ENCODE measurements around the gene BCR. TPM values are rescaled to one million over a fixed set of nuclear protein-coding genes. Genes with fewer than 3 reads are reported as not detected.

BCR gene
- polyA plus RNA-seq, 1 donor (not counting 4 experiments of a cell fraction or from before 2014, with no cell fraction given) = 25.8 TPM

DNA sequence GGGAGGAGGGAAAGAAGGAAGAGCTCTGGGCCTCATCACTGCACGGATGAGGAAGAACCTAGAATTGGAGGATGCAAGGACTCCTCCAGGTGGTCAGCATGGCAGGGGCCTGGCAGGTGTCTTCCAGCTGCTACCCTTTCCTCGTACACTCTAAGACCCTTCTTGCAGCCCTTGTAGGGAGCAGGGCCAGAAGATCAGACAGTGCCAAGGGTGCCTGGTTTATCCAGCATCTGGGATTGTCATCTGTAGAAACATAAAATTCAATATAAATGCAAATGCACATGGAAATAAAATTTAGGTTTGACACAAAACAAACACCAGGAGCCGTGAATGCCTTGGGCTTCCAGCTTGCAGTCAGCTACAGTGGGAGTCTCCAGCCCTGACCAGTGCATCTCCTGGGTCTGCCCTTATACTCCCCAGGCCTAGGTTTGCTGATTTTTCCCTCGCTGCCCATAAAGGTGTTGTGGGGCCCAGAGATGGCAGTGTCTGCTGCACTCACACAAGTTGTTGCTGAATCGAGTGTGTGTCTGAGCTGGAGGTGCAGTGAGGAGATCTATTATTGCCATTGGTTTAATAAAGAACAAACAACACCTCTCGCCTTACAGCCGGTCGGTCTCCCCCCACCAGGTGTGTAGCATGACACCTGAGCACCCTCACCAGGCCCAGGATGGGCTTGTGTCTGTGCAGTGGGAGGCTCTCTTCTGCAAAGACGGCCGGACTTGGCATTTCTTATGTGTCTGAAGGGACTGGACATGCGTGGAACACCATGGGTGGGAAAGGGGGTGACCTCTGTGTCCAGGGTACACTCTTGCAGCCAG lies 87.1 kb downstream of the BCR start:
- H3K36me3 ChIP-seq (ENCODE audit: control insufficient read depth in 2 of 2, extremely low read depth in 1 of 2, insufficient read depth in 2 of 2, low read length in 2 of 2) = peaks cover 35 to 54% of the 10 kb centered on the region in 2 experiments

DNA sequence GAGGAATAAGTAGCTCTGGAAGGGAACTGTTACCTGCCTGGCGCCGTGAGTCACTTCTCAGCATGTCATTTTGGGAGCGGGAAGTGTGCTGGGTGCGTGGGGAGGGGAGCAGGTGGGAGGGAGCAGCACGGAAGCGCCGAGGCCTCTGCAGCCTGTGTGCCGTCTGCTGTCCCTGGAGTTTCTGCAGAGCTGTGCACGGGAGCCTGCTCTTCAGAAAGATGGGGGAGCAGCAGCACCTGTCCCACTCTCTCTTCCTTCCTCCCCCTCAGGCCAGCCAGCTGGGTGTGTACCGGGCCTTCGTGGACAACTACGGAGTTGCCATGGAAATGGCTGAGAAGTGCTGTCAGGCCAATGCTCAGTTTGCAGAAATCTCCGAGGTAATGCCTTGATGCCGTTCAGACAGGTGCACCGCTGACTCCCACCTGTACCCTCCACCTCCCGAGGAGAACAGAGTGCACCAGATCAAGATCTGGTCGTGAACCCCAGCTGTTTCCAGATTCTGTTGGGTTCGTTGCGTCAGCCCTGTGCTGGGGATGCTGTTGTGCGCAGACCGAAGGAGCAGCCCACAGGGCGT lies 87.9 kb downstream of the BCR start:
- no peak overlapping the region for H3K4me2 ChIP-seq (ENCODE audit: control insufficient read depth, extremely low read depth, insufficient read depth, low read depth, low read length)
- no peaks in the 10 kb centered on the region for H3K4me1 ChIP-seq (ENCODE audit: control insufficient read depth, extremely low read depth, insufficient read depth, low read length)
- dilution Hi-C loops (cut with MboI; ENCODE audit: extremely low pct_ligation_motif_present, low sequenced_read_pairs) = no loop called here
- H3K27ac ChIP-seq (ENCODE audit: control insufficient read depth, insufficient read depth, low read length) = no peak overlapping the region
- no peak overlapping the region for H3K4me3 ChIP-seq (ENCODE audit: control insufficient read depth in 2 of 3, extremely low read depth in 1 of 3, insufficient read depth in 2 of 3, low read depth in 1 of 3, low read length in 3 of 3)
- no peaks in the 10 kb centered on the region for H3K9me3 ChIP-seq (ENCODE audit: control insufficient read depth, low read depth, low read length)
- no peak overlapping the region for H2AFZ ChIP-seq (ENCODE audit: control insufficient read depth, low read length)
- H3K36me3 ChIP-seq (ENCODE audit: control insufficient read depth in 2 of 2, extremely low read depth in 1 of 2, insufficient read depth in 2 of 2, low read length in 2 of 2) = peaks cover 37 to 55% of the 10 kb centered on the region in 2 experiments
- DNase-seq (ENCODE audit: low read depth, low spot score) (no peak), FAIRE-seq (no peak)
- H3K27me3 ChIP-seq (ENCODE audit: control insufficient read depth, extremely low read depth, insufficient read depth, low read length) = no peaks in the 10 kb centered on the region
- H3K79me2 ChIP-seq (ENCODE audit: control insufficient read depth, insufficient read depth, low read length) = no peaks in the 10 kb centered on the region
- H3K9ac ChIP-seq (ENCODE audit: control insufficient read depth, extremely low read depth, insufficient read depth, low read length) = no peak overlapping the region
- H4K20me1 ChIP-seq (ENCODE audit: control insufficient read depth, extremely low read depth, insufficient read depth, low read length) = no peaks in the 10 kb centered on the region
- no peak for TF ChIP-seq EZH2 (IDR thresholded peaks at IDR 0.05; ENCODE audit: low read length)
- TF ChIP-seq, protein P1, sequence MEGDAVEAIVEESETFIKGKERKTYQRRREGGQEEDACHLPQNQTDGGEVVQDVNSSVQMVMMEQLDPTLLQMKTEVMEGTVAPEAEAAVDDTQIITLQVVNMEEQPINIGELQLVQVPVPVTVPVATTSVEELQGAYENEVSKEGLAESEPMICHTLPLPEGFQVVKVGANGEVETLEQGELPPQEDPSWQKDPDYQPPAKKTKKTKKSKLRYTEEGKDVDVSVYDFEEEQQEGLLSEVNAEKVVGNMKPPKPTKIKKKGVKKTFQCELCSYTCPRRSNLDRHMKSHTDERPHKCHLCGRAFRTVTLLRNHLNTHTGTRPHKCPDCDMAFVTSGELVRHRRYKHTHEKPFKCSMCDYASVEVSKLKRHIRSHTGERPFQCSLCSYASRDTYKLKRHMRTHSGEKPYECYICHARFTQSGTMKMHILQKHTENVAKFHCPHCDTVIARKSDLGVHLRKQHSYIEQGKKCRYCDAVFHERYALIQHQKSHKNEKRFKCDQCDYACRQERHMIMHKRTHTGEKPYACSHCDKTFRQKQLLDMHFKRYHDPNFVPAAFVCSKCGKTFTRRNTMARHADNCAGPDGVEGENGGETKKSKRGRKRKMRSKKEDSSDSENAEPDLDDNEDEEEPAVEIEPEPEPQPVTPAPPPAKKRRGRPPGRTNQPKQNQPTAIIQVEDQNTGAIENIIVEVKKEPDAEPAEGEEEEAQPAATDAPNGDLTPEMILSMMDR (optimal IDR thresholded peaks at IDR 0.05 in 1 of 3, IDR thresholded peaks at IDR 0.05 in 1 of 3, conservative IDR thresholded peaks at IDR 0.05 in 1 of 3; ENCODE audit: extremely low read depth in 1 of 3, insufficient read depth in 2 of 3, low read length in 3 of 3) = no peak
- H3K9me1 ChIP-seq (ENCODE audit: control insufficient read depth, extremely low read depth, insufficient read depth, low read length) = no peaks in the 10 kb centered on the region

More for the DNA sequence above, 87.1 kb downstream of the BCR start:
- H3K4me3 ChIP-seq (ENCODE audit: control insufficient read depth in 2 of 3, extremely low read depth in 1 of 3, insufficient read depth in 2 of 3, low read depth in 1 of 3, low read length in 3 of 3) = no peak overlapping the region
- H3K4me1 ChIP-seq (ENCODE audit: control insufficient read depth, extremely low read depth, insufficient read depth, low read length) = no peaks in the 10 kb centered on the region
- no peak overlapping the region for H3K9ac ChIP-seq (ENCODE audit: control insufficient read depth, extremely low read depth, insufficient read depth, low read length)
- dilution Hi-C loops (cut with MboI; ENCODE audit: extremely low pct_ligation_motif_present, low sequenced_read_pairs) = no loop called here
- H3K9me3 ChIP-seq (ENCODE audit: control insufficient read depth, low read depth, low read length) = no peaks in the 10 kb centered on the region
- FAIRE-seq = no peak
- no peak overlapping the region for H3K27ac ChIP-seq (ENCODE audit: control insufficient read depth, insufficient read depth, low read length)
- TF ChIP-seq, protein P1 (optimal IDR thresholded peaks at IDR 0.05 in 1 of 3, IDR thresholded peaks at IDR 0.05 in 1 of 3, conservative IDR thresholded peaks at IDR 0.05 in 1 of 3; ENCODE audit: extremely low read depth in 1 of 3, insufficient read depth in 2 of 3, low read length in 3 of 3) = no peak
- no peak for TF ChIP-seq EZH2 (IDR thresholded peaks at IDR 0.05; ENCODE audit: low read length)
- H3K9me1 ChIP-seq (ENCODE audit: control insufficient read depth, extremely low read depth, insufficient read depth, low read length) = no peaks in the 10 kb centered on the region
- H3K79me2 ChIP-seq (ENCODE audit: control insufficient read depth, insufficient read depth, low read length) = no peaks in the 10 kb centered on the region
- no peak overlapping the region for H2AFZ ChIP-seq (ENCODE audit: control insufficient read depth, low read length)
- no peak overlapping the region for H3K4me2 ChIP-seq (ENCODE audit: control insufficient read depth, extremely low read depth, insufficient read depth, low read depth, low read length)
- no peaks in the 10 kb centered on the region for H4K20me1 ChIP-seq (ENCODE audit: control insufficient read depth, extremely low read depth, insufficient read depth, low read length)
- DNase-seq (ENCODE audit: low read depth, low spot score) = no peak
- no peaks in the 10 kb centered on the region for H3K27me3 ChIP-seq (ENCODE audit: control insufficient read depth, extremely low read depth, insufficient read depth, low read length)
